Stimulated activated CD4-positive, alpha-beta T cell treated with anti-CD3 and anti-CD28 coated beads, Interleukin-4, amount 100 ng/mL, for 24 hours (primary cell): ENCODE results near the gene OR2T4.

ENCODE experiments used
- DNase-seq: peaks from one replicate; pipeline ENCODE4 v3.0.0-alpha.2; 2020

Gene OR2T4

DNA sequence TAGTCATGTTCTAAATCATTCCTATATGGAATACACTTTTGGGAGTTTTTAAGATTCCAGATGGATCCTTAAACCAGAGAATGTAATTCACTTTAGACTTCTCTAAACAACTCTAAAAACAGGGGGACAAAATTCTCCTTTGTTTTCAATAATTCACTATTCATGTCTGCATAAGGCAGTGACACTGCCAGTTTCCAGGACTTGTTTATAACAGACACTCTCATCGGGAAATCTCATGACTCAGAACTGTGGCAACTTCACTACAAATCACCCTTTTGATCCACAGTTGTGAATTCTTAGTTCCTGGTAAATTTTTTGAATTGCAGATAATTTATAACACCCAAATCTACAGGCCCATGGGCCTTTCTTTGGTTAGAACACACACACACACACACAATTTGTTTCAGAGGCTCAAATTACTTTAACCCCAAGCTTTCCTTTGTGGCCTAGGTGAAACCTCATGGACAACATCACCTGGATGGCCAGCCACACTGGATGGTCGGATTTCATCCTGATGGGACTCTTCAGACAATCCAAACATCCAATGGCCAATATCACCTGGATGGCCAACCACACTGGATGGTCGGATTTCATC lies at the start of gene OR2T4:
Gene OR2T4, plus strand, starts transcription at position 545 of the 595 bp plus-strand sequence. Its CDS starts 0 bp downstream, at position 545.
- DNase-seq: no peak

DNA sequence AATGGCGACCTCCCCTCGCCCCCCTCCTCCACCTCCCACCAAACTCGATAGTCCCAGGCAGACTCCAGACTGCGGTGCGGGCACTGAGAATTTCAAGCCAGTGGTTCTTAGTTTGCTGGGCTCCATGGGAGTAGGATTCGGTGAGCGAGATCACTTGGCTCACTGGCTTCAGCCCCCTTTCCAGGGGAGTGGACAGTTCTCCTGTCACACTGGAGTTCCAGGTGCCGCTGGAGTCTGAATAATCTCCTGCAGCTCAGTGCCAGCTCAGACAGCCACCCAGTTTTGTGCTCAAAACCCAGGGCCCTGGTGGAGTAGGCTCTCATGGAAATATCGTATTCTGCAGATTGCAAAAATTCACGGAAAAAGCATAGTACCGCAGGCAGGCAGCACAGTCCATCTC lies 44.7 kb upstream of the OR2T4 start:
- DNase-seq: no peak

DNA sequence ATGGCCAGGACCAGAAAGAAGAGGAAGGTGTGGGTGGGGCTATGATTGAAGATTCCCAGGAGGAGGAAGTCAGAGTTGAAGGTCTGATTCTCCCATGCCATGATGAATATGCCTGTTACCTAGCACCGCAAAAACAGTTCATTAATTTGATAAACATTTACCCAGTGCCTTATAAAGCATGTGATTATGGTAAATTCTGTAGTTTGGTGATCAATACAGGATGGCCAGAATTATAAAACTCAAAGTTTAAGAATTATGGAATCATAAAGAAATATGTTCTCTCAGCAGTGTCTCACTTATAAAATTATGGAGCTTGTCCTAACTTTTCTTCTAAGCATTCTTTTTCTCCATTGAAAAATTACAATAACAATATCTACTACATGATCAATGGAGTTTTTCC lies 37.0 kb upstream of the OR2T4 start, which contains the start of gene OR2M7:
Gene OR2M7, minus strand, starts transcription at position 101 of the 400 bp plus-strand sequence. Its CDS starts 0 bp downstream, at position 101.
- DNase-seq: no peak

DNA sequence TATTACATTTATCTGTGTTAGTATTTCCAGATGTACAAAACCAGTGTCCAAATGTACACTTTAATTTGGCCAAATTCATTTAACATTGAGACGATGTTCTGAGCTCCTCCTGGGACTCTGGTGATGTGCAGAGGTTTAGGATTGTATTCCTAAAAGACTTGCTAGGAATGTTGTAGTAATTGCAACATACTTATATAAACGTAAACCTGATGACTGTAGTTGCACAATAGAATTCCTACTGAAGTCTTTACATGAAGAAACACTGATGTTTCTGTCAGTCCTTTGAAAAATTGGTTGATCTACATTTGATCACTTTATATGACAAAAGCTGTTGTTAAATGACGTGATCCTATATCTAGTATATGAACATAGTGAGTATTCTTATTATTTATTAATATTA lies 18.0 kb upstream of the OR2T4 start:
- no peak for DNase-seq

DNA sequence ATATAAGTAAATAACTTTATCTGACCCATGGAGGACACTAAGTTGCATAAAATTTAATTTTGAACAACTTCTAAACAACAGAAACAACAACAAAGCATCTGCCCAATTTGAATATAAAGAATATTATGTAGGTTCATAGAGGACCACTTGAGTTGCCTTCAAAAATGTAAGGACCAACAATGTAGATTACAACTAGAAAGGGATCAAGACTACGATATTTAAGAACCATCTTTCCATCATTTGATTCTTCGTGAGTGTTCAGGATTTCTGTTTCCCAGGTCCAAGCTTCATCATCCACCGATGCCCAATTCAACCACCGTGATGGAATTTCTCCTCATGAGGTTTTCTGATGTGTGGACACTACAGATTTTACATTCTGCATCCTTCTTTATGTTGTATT lies 13.0 kb upstream of the OR2T4 start, which contains the start of gene OR14C36:
Gene OR14C36, plus strand, starts transcription at position 301 of the 400 bp plus-strand sequence. Its CDS starts 0 bp downstream, at position 301.
- no peak for DNase-seq

DNA sequence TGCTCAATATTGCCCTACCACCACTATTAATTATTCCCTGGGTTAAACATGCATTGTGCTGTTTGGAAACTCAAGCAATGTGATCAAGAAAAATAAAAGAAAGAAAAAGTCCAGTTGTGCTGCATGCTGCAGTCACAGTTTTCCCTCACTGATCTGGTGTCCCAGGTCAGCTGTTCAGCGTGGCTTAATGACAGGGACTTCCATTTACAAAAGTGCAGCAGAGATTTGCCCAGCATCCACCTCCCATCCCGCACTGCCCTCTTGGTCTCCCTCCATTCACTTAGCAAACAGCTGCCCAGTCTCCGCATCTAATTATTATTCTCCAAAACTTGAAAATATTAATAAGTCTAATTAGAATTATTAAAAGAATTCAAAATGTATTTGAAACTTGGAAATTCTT lies 2.0 kb upstream of the OR2T4 start:
- DNase-seq: no peak

DNA sequence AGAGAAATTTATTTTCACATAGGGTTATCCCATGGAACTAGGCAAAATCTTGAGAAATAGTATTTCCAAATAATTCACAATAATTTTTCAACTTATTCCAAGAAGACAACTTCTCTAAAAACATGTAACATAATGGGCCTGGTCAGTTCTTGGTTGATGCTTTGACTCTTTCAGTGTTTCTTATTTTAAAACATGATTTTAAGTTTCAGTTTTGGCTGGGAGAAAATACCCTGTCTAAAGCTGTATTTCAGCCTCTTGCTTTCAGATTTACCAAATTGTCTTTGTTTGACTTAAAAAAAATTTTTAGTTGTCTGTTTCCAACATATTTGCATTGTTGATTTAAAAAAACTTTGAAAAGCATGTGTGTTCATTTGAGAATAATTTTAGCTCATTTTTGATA lies 5.1 kb downstream of the OR2T4 start:
- no peak for DNase-seq

GRCh38 chr1:248372394-248372793 lies 10.9 kb downstream of the OR2T4 start:
- no peak for DNase-seq

DNA sequence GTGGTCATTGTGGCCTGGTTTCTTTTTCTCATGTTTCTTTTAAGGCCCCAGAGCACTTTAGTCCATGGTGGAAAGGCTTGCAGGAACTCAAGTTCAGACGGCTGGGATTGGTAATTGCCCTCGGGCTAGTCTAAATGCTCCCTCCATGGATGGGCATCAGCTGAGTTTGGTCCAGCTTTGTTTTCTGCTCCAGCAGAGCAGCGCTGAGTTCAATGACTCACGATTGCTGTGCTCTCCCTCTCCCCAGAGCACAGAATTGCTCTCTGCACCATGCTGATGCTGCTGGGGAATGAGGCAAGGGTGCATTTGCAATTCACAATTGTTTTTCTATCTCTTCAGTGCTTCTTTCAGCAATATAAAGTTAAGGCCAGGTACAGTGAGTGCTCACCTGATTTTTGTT lies 12.3 kb downstream of the OR2T4 start:
- DNase-seq: no peak

DNA sequence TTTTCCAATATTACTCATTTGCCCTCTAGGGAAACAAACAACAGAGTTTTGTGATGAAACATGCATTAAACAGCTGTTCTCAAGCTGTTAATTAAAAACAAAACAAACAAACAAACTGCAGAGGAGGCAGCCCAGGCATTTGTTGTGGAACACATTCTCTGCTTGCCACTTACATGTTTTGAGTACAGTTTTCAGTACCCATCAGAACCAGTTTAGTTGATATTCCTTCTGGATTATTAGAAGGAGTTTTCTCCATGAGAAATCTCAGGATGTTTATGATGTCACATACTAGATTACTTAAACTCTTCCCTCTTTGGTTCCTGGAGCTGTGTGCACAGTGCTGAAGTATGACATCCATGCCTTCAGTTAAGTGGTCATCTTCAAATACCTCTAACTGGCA lies 14.0 kb downstream of the OR2T4 start, which contains the start of gene OR2T6:
Gene OR2T6, plus strand, starts transcription at position 301 of the 400 bp plus-strand sequence. CDS start 11,863 bp downstream, outside the sequence.
- DNase-seq: no peak

- no peak for DNase-seq
These were observed 15.5 kb downstream of the OR2T4 start for GRCh38 chr1:248376916-248377315.

DNA sequence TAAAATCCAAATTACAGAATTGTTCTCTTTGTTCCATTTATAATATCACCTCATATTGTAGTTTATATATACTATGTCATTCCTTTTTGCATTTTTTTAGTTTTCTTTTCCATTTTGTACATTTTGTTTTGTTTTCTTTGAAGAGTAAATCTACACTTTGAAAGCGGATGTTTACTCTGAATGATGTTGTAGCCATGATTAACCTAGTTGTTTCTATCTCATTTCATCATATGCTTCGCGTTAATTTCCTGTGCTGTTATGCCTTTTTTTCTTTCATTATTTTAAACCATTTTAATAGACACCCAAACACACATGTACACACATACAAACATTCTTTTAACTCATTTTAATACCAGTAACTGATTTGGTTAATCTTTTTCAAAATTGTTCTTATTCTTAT lies 19.4 kb downstream of the OR2T4 start:
- no peak for DNase-seq

GRCh38 chr1:248388426-248388825 lies 27.0 kb downstream of the OR2T4 start:
- no peak for DNase-seq

DNA sequence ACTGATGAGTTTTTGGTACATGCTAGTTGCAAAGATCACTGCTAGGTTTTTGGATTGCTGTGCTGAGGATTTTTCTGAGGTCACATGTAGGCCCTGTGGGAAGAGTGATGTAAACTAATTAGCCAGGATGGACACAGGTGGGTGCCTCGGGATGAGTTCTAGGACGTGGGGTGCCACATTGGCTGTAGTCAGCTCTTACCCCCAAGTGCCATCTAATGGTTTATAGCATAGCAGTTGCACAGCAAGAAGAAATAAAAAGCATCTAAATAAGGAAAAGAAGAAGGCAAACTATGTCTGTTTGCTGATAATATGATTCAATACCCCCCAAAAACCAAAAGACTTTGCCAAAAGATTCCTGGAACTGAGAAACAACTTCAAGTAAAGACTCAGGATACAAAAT lies 31.6 kb downstream of the OR2T4 start:
- no peak for DNase-seq

DNA sequence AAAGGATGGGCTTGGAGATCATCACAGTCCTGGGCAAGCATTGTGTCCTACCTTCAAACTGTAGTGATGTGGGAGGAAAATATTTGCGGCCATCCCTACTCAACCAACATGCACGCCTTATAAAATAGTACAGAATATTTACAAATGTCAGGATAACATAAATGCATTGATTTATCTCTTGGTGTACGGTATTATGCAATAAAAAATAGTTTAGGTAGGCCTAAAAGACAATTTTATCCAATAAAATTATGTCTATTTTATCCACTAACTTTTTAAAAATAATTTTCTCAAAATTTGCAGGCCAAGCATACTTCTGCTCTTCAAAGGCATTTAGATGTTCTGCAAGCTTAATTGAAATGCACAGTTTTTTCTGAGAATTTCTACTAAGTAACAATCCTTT lies 41.3 kb downstream of the OR2T4 start, which contains the start of gene OR2T1:
Gene OR2T1, plus strand, starts transcription at position 301 of the 400 bp plus-strand sequence. CDS start 3,100 bp downstream, outside the sequence.
- no peak for DNase-seq

DNA sequence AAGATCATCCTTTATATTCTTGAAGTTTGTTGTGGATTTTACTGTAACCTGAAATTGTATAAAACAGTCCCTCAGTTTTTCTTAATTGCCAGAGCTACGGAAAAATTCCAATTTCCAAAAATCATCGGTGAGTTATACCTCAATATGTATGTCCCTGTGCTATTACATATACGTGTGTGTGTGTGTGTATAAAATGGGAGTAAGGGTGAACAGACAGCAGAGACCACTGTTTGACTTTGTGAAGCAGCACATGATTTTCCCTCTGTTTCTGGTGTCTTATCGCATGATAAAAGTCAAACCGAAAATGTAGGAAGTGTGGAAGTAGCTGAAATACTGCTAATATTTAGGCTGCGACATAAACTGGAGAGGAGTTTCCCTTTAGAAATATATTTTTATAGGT lies 42.6 kb downstream of the OR2T4 start:
- no peak for DNase-seq

DNA sequence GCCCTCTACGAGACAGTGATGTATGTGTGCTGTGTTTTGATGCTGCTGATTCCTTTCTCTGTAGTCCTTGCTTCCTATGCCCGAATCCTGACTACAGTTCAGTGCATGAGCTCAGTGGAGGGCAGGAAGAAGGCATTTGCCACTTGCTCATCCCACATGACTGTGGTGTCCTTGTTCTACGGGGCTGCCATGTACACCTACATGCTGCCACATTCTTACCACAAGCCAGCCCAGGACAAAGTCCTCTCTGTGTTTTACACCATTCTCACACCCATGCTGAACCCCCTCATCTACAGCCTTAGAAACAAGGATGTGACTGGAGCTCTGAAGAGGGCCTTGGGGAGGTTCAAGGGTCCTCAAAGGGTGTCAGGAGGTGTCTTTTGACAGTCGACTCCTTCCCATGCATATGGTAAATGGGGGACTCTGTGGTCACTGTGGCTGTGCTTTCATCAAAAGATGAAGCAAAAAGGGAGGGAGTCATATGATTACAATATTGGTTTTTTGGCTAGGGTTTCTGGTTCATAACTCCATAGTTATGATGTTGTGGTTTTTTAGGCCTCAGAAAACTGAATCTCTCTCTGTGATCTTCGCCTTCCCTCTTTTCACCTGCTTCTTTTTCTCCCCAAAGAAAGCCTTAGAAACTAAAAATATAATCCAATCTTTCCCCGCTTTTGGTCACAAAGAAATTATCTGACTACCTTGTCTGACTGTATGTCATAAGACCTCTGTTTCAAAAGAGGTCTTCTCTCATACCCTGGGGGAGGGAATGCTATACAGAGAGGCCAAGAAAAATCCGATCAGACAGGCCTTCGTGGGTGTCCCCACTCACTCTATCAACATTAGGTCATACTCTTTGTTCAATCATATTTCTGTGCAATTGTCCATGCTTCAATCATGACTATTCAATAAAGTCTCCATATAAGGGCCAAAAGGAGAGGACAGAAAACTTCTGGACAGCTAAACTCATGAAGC lies 45.5 kb downstream of the OR2T4 start:
- DNase-seq: no peak
